HepG2 (cell line): ENCODE measurements around the gene IRAK2. TPM values are rescaled to one million over a fixed set of nuclear protein-coding genes. Genes with fewer than 3 reads are reported as not detected.

Experiments
- HDAC6 ChIP-seq: fragments of 200-600 bp; sonication (generic); IDR thresholded peaks from 2 replicates; pipeline ENCODE4 v1.7.0; 2017; ENCODE audit warnings: mild to moderate bottlenecking, antibody characterized with exemption, low read length, low read depth
- NR2C2 ChIP-seq: sonication (generic); formaldehyde crosslinking; IDR thresholded peaks from 2 replicates; pipeline ENCODE4 v1.4.0; 2020; ENCODE audit warnings: missing genetic modification reagents, mild to moderate bottlenecking, moderate library complexity, borderline replicate concordance
- RARG ChIP-seq: sonication (generic); formaldehyde crosslinking; IDR thresholded peaks from 2 replicates; pipeline ENCODE4 v1.4.0; 2020; ENCODE audit warnings: low read depth, mild to moderate bottlenecking, missing genetic modification reagents
- RFX1 ChIP-seq: fragments of 450-650 bp; IDR thresholded peaks from 2 replicates; pipeline ENCODE4 v1.6.1; 2017
- SAP130 ChIP-seq: IDR thresholded peaks from 2 replicates; pipeline ENCODE4 v1.6.1; 2016; ENCODE audit warnings: low read depth
- ZBTB8A ChIP-seq: sonication (generic); formaldehyde crosslinking; IDR thresholded peaks from 2 replicates; pipeline ENCODE4 v1.4.0; 2020; ENCODE audit warnings: mild to moderate bottlenecking, low read depth, missing genetic modification reagents, borderline replicate concordance
- ZNF484 ChIP-seq: sonication (generic); formaldehyde crosslinking; IDR thresholded peaks from 2 replicates; pipeline ENCODE4 v1.5.1; 2020; ENCODE audit warnings: mild to moderate bottlenecking, low read depth, missing genetic modification reagents, borderline replicate concordance
- ZNF574 ChIP-seq: sonication (generic); formaldehyde crosslinking; IDR thresholded peaks from 2 replicates; pipeline ENCODE4 v1.4.0; 2020; ENCODE audit warnings: missing genetic modification reagents
- ZNF703 ChIP-seq: sonication (generic); formaldehyde crosslinking; IDR thresholded peaks from 2 replicates; pipeline ENCODE4 v1.5.1; 2020; ENCODE audit warnings: missing genetic modification reagents, mild to moderate bottlenecking, moderate library complexity, borderline replicate concordance
- ZNF782 ChIP-seq: sonication (generic); formaldehyde crosslinking; IDR thresholded peaks from 2 replicates; pipeline ENCODE4 v1.4.0; 2020; ENCODE audit warnings: missing genetic modification reagents, mild to moderate bottlenecking, borderline replicate concordance
- ZSCAN22 ChIP-seq: sonication (generic); formaldehyde crosslinking; IDR thresholded peaks from 2 replicates; pipeline ENCODE4 v1.4.0; 2020; ENCODE audit warnings: mild to moderate bottlenecking, missing genetic modification reagents
- polyA plus RNA-seq, 8 experiments: library from polyadenylated mRNA; depleted of rRNA in 3 of 8; stranded (reverse) in 7 of 8; unstranded in 1 of 8; fragments of >200 nt; fragmentation: Illumina TruSeq in 4 of 8; extraction: Trizol in 4 of 8; gene quantifications; 2 replicates each; pipeline versions ENCODE4 v1.2.1 to v1.2.3, GENCODE V29; 2011 to 2016; ENCODE audit warnings: low read depth in 4 of 8, missing spikeins in 1 of 8, mixed read lengths in 1 of 8; ENCODE audit not compliant: insufficient read depth in 1 of 8
- total RNA-seq, 5 experiments: library from RNA; depleted of rRNA; stranded (reverse); fragments of >200 nt; fragmentation: Illumina TruSeq; extraction: Trizol; gene quantifications; 2 replicates each; pipeline ENCODE4 v1.2.3, GENCODE V29; 2016; ENCODE audit warnings: low read depth in 1 of 5
- TF ChIP-seq, protein P1 (sequence below): IDR thresholded peaks from 2 replicates; pipeline ENCODE4 v1.6.1; 2016; ENCODE audit warnings: low read depth, borderline replicate concordance
- TF ChIP-seq, protein P2 (sequence below): IDR thresholded peaks from 2 replicates; pipeline ENCODE4 v1.4.0; 2020; ENCODE audit warnings: mild to moderate bottlenecking, missing genetic modification reagents
- TF ChIP-seq, protein P3 (sequence below): sonication (generic); formaldehyde crosslinking; IDR thresholded peaks from 2 replicates; pipeline ENCODE4 v1.4.0; 2020; ENCODE audit warnings: missing genetic modification reagents
- TF ChIP-seq, protein P4 (sequence below): sonication (generic); formaldehyde crosslinking; IDR thresholded peaks from 2 replicates; pipeline ENCODE4 v1.5.0; 2020; ENCODE audit warnings: mild to moderate bottlenecking, missing genetic modification reagents, borderline replicate concordance

IRAK2 gene
- total and polyA plus RNA-seq, 2 of the 13 experiments (the other 11 are each of a cell fraction or from before 2014, with no cell fraction given), result 13.1 to 23.3 TPM

GRCh38 chr3:10164546-10165393, at the start of gene IRAK2 (continued):
- TF ChIP-seq, protein P1, sequence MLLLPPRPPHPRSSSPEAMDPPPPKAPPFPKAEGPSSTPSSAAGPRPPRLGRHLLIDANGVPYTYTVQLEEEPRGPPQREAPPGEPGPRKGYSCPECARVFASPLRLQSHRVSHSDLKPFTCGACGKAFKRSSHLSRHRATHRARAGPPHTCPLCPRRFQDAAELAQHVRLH (CRISPR knock-in tag), result 0 out of 2 replicates have a peak, but pooled peaks have one; percentile 38
- TF ChIP-seq ZNF703 (CRISPR knock-in tag) (no peak; the same call in 1 of the 2 replicates), HDAC6 (no peak), RARG (CRISPR knock-in tag) (no peak), ZSCAN22 (CRISPR knock-in tag) (no peak), ZNF782 (CRISPR knock-in tag) (peak; percentile 89; the same call in 1 of the 2 replicates), ZNF574 (CRISPR knock-in tag) (peak; percentile 74), ZBTB8A (CRISPR knock-in tag) (no peak), RFX1 (no peak), ZNF484 (CRISPR knock-in tag) (no peak), NR2C2 (CRISPR knock-in tag) (0 out of 2 replicates have a peak, but pooled peaks have one; percentile 46), SAP130 (CRISPR knock-in tag) (peak; percentile 82)
- TF ChIP-seq, protein P2, sequence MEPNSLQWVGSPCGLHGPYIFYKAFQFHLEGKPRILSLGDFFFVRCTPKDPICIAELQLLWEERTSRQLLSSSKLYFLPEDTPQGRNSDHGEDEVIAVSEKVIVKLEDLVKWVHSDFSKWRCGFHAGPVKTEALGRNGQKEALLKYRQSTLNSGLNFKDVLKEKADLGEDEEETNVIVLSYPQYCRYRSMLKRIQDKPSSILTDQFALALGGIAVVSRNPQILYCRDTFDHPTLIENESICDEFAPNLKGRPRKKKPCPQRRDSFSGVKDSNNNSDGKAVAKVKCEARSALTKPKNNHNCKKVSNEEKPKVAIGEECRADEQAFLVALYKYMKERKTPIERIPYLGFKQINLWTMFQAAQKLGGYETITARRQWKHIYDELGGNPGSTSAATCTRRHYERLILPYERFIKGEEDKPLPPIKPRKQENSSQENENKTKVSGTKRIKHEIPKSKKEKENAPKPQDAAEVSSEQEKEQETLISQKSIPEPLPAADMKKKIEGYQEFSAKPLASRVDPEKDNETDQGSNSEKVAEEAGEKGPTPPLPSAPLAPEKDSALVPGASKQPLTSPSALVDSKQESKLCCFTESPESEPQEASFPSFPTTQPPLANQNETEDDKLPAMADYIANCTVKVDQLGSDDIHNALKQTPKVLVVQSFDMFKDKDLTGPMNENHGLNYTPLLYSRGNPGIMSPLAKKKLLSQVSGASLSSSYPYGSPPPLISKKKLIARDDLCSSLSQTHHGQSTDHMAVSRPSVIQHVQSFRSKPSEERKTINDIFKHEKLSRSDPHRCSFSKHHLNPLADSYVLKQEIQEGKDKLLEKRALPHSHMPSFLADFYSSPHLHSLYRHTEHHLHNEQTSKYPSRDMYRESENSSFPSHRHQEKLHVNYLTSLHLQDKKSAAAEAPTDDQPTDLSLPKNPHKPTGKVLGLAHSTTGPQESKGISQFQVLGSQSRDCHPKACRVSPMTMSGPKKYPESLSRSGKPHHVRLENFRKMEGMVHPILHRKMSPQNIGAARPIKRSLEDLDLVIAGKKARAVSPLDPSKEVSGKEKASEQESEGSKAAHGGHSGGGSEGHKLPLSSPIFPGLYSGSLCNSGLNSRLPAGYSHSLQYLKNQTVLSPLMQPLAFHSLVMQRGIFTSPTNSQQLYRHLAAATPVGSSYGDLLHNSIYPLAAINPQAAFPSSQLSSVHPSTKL (CRISPR knock-in tag), result no peak
- TF ChIP-seq, protein P3, sequence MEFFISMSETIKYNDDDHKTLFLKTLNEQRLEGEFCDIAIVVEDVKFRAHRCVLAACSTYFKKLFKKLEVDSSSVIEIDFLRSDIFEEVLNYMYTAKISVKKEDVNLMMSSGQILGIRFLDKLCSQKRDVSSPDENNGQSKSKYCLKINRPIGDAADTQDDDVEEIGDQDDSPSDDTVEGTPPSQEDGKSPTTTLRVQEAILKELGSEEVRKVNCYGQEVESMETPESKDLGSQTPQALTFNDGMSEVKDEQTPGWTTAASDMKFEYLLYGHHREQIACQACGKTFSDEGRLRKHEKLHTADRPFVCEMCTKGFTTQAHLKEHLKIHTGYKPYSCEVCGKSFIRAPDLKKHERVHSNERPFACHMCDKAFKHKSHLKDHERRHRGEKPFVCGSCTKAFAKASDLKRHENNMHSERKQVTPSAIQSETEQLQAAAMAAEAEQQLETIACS (CRISPR knock-in tag), result no peak
- TF ChIP-seq, protein P4, sequence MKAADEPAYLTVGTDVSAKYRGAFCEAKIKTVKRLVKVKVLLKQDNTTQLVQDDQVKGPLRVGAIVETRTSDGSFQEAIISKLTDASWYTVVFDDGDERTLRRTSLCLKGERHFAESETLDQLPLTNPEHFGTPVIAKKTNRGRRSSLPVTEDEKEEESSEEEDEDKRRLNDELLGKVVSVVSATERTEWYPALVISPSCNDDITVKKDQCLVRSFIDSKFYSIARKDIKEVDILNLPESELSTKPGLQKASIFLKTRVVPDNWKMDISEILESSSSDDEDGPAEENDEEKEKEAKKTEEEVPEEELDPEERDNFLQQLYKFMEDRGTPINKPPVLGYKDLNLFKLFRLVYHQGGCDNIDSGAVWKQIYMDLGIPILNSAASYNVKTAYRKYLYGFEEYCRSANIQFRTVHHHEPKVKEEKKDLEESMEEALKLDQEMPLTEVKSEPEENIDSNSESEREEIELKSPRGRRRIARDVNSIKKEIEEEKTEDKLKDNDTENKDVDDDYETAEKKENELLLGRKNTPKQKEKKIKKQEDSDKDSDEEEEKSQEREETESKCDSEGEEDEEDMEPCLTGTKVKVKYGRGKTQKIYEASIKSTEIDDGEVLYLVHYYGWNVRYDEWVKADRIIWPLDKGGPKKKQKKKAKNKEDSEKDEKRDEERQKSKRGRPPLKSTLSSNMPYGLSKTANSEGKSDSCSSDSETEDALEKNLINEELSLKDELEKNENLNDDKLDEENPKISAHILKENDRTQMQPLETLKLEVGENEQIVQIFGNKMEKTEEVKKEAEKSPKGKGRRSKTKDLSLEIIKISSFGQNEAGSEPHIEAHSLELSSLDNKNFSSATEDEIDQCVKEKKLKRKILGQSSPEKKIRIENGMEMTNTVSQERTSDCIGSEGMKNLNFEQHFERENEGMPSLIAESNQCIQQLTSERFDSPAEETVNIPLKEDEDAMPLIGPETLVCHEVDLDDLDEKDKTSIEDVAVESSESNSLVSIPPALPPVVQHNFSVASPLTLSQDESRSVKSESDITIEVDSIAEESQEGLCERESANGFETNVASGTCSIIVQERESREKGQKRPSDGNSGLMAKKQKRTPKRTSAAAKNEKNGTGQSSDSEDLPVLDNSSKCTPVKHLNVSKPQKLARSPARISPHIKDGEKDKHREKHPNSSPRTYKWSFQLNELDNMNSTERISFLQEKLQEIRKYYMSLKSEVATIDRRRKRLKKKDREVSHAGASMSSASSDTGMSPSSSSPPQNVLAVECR (CRISPR knock-in tag), result peak; percentile 87
